GM12865 (cell line): ENCODE measurements around the gene ARHGEF17.

Source experiments
- DNase-seq: peaks from one replicate; pipeline ENCODE4 v3.0.0; 2010; ENCODE audit warnings: low read depth
- H3K4me3 ChIP-seq: 2 replicates; pipeline ENCODE4 v1.5.1; 2011; ENCODE audit warnings: mild to moderate bottlenecking, low read depth, low read length, control low read depth
- TF ChIP-seq, protein P1 (sequence below): IDR thresholded peaks from 2 replicates; pipeline ENCODE4 v1.5.1; 2011; ENCODE audit warnings: low read length, control low read depth, low read depth, inconsistent platforms; ENCODE audit not compliant: insufficient read depth; ENCODE audit errors: missing control alignments

Gene ARHGEF17

GRCh38 chr11:73281796-73282660 is 26.0 kb upstream of the ARHGEF17 start:
- DNase-seq, result no peak
- TF ChIP-seq, protein P1, sequence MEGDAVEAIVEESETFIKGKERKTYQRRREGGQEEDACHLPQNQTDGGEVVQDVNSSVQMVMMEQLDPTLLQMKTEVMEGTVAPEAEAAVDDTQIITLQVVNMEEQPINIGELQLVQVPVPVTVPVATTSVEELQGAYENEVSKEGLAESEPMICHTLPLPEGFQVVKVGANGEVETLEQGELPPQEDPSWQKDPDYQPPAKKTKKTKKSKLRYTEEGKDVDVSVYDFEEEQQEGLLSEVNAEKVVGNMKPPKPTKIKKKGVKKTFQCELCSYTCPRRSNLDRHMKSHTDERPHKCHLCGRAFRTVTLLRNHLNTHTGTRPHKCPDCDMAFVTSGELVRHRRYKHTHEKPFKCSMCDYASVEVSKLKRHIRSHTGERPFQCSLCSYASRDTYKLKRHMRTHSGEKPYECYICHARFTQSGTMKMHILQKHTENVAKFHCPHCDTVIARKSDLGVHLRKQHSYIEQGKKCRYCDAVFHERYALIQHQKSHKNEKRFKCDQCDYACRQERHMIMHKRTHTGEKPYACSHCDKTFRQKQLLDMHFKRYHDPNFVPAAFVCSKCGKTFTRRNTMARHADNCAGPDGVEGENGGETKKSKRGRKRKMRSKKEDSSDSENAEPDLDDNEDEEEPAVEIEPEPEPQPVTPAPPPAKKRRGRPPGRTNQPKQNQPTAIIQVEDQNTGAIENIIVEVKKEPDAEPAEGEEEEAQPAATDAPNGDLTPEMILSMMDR, result no peak
- no peak overlapping the region for H3K4me3 ChIP-seq

GRCh38 chr11:73283276-73284000 is 24.6 kb upstream of the ARHGEF17 start:
- TF ChIP-seq, protein P1, result no peak
- H3K4me3 ChIP-seq, result no peak overlapping the region

DNA sequence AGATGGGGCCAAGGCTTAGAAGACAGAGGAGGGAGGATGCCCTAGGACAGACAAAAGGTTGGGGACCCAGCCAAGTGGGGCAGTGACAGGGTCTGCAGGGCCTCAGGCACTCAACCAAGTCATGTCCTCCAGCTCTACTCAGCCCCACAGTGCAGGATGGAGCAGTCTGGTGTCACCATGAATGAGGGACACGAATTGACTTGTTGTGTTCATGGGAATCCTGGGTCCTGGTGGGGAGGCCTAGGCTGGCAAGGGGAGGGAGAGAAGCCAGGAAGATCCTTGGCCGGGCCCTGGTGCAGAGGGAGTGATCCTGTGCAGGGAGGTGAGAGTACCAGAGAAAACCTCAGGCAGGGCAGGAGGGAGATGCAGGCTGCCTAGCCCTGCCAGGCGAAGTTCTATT is 24.0 kb upstream of the ARHGEF17 start:
- DNase-seq, result no peak
- TF ChIP-seq, protein P1, result no peak
- H3K4me3 ChIP-seq, result no peak overlapping the region

More at GRCh38 chr11:73283276-73284000, 24.6 kb upstream of the ARHGEF17 start:
- no peak for DNase-seq

GRCh38 chr11:73285721-73286120 is 22.4 kb upstream of the ARHGEF17 start:
- H3K4me3 ChIP-seq, result no peak overlapping the region
- no peak for DNase-seq
- TF ChIP-seq, protein P1, result no peak

DNA sequence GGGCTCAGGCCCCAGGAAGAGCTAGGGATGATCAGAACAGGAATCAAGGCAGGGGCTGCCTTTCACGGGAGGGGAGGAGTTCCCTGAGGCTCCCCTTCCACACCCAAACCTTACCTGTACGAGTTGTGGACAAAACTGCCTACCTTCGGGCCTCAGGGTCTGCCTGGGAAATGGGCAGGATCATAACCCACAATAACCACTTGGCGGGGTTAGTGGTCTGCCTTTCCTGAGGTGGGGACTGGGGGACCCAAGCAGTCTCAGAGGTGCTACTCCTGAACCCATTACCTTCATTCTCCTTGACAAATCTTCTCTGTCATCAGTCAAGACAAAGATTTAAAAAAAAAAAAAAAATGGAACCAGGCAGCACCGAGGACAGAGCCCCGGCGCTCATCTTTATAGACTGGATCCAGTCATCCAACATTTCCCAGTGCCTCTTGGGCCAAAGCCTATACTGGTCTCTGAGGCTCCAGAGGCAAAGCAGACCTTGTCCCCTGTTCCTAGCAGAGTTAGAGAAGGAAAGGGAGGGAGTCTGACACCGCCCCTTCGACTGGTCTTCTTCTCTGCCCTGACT is 21.8 kb upstream of the ARHGEF17 start:
- TF ChIP-seq, protein P1, result no peak
- no peak for DNase-seq
- no peak overlapping the region for H3K4me3 ChIP-seq

DNA sequence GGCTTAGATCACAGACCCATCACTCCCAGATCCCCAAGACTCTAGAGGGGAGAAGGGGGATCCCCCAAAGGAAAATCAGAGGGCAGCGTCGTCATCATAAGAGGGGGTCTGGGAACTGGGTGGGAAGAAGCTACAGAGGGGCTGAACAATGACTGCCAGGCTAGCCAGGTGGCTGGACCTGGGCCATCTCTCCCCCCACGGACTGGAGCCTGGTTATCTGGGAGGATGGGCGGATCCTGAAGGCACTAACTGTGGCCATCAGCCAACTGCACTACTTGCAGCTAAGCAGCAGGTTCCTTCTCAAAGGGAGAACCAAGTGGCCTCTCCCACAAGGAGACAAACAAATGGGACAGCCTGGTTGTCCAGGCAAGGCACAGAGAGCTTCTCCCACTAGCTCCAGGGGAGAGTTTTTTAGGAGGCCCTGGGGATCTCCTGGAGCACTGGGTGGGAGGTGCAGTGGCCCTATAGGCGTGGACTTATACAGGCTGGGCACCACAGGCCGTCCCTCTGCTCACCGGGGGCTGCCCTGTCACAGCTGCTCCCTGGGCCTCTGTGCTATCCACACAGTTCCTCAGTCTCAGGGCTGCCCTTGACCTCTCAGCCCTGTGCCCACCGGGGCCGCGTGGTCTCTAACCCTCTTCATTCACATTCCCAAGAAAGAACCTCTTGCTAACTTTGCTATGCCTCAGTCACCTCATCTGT is 20.5 kb upstream of the ARHGEF17 start:
- DNase-seq, result no peak
- no peak overlapping the region for H3K4me3 ChIP-seq
- TF ChIP-seq, protein P1, result no peak
